IMR-90 (cell line): ENCODE measurements around the gene CKAP5. TPM values are rescaled to one million over a fixed set of nuclear protein-coding genes. Genes with fewer than 3 reads are reported as not detected.
A peak's percentile ranks its signal among the peaks of the same experiment; 100 is the strongest.
"Not testable (repeated sequence)": the region's sequence is repeated elsewhere in the genome, so short reads cannot be mapped to it uniquely, and the experiment has no call there.

Source experiments
- ATAC-seq: fragments of 200-7000 bp; cut with Tn5 transposase; 2 replicates; pipeline ENCODE4 v1.9.1; 2020; ENCODE audit warnings: low read depth, mild to moderate bottlenecking, moderate library complexity
- BruUV-seq: library from RNA; stranded (reverse); fragments of 400-500 nt; replicated peaks from 2 replicates; lab custom pipeline; 2021; lab: Mats Ljungman, UMichigan
- CTCF ChIA-PET: fragments of 300-600 bp; formaldehyde crosslinking; extraction: SDS; loops from one replicate; lab custom pipeline; 2021; ENCODE audit warnings: antibody characterized with exemption; lab: Yijun Ruan, JAX
- POLR2A ChIA-PET: fragments of 300-600 bp; sonication (Branson Sonifier 250); formaldehyde crosslinking; loops from one replicate; lab custom pipeline; 2022; ENCODE audit warnings: antibody characterized with exemption; ENCODE audit not compliant: unreplicated experiment; lab: Charles Lee
- DNase-seq: peaks from one replicate; pipeline ENCODE4 v3.0.0; 2013
- H2AFZ ChIP-seq: replicated peaks from 2 replicates; pipeline ENCODE3; 2013; ENCODE audit warnings: low read length, mild to moderate bottlenecking; ENCODE audit not compliant: poor library complexity
- H2AK5ac ChIP-seq: 2 replicates; pipeline ENCODE4 v1.6.1; 2013; ENCODE audit warnings: low read depth, low read length, inconsistent platforms
- H2AK9ac ChIP-seq: replicated peaks from 2 replicates; pipeline ENCODE3; 2013; ENCODE audit warnings: mild to moderate bottlenecking, low read depth, low read length, moderate library complexity; ENCODE audit not compliant: poor library complexity
- H2BK120ac ChIP-seq: 2 replicates; pipeline ENCODE4 v1.6.1; 2013; ENCODE audit warnings: low read depth, low read length, inconsistent platforms
- H2BK15ac ChIP-seq: 3 replicates; pipeline ENCODE4 v1.6.1; 2013; ENCODE audit warnings: low read depth, low read length, inconsistent platforms
- H2BK20ac ChIP-seq: 2 replicates; pipeline ENCODE4 v1.6.1; 2013; ENCODE audit warnings: low read depth, mild to moderate bottlenecking, inconsistent platforms, low read length, moderate library complexity
- H2BK5ac ChIP-seq: 2 replicates; pipeline ENCODE4 v1.6.1; 2013; ENCODE audit warnings: mild to moderate bottlenecking, low read depth, low read length, inconsistent platforms; ENCODE audit not compliant: poor library complexity, severe bottlenecking
- H3K14ac ChIP-seq: replicated peaks from 2 replicates; pipeline ENCODE4 v1.6.1; 2013; ENCODE audit warnings: low read depth, low read length, inconsistent platforms
- H3K18ac ChIP-seq: 2 replicates; pipeline ENCODE4 v1.6.1; 2013; ENCODE audit warnings: low read depth, low read length, control low read depth
- H3K23ac ChIP-seq: 2 replicates; pipeline ENCODE4 v1.6.1; 2013; ENCODE audit warnings: low read depth, low read length, inconsistent platforms
- H3K27ac ChIP-seq: 2 replicates; pipeline ENCODE4 v1.5.1; 2013; ENCODE audit warnings: mild to moderate bottlenecking, control low read depth, low read length; ENCODE audit not compliant: insufficient read depth
- H3K27me3 ChIP-seq: 2 replicates; pipeline ENCODE4 v1.6.1; 2013; ENCODE audit warnings: low read length; ENCODE audit not compliant: control insufficient read depth, insufficient read depth
- H3K36me3 ChIP-seq: 2 replicates; pipeline ENCODE4 v1.6.1; 2013; ENCODE audit warnings: low read length, mixed read lengths; ENCODE audit not compliant: control insufficient read depth, insufficient read depth
- H3K4ac ChIP-seq: 2 replicates; pipeline ENCODE4 v1.6.1; 2013; ENCODE audit warnings: low read depth, low read length, inconsistent platforms
- H3K4me1 ChIP-seq: 2 replicates; pipeline ENCODE4 v1.6.1; 2013; ENCODE audit warnings: low read length, mixed read lengths; ENCODE audit not compliant: control insufficient read depth, insufficient read depth
- H3K4me2 ChIP-seq: 2 replicates; pipeline ENCODE4 v1.6.1; 2013; ENCODE audit warnings: low read depth, mild to moderate bottlenecking, control low read depth, low read length, moderate library complexity
- H3K4me3 ChIP-seq: 2 replicates; pipeline ENCODE4 v1.5.1; 2013; ENCODE audit warnings: low read depth, mild to moderate bottlenecking, control low read depth, low read length, moderate library complexity; ENCODE audit not compliant: insufficient read depth
- H3K56ac ChIP-seq: 2 replicates; pipeline ENCODE4 v1.6.1; 2013; ENCODE audit warnings: low read length, inconsistent platforms; ENCODE audit not compliant: insufficient read depth; ENCODE audit errors: extremely low read depth
- H3K79me1 ChIP-seq, 2 experiments: 2 replicates each; pipeline ENCODE4 v1.6.1; 2013; ENCODE audit warnings: low read length in 2 of 2, inconsistent platforms in 1 of 2, low read depth in 1 of 2
- H3K9ac ChIP-seq: 2 replicates; pipeline ENCODE4 v1.6.1; 2013; ENCODE audit warnings: low read depth, low read length, control low read depth
- H3K9me1 ChIP-seq: 2 replicates; pipeline ENCODE4 v1.6.1; 2013; ENCODE audit warnings: low read length, inconsistent platforms; ENCODE audit not compliant: insufficient read depth
- H3K9me3 ChIP-seq: 2 replicates; pipeline ENCODE4 v1.6.1; 2013; ENCODE audit warnings: low read length; ENCODE audit not compliant: control insufficient read depth, insufficient read depth
- H4K20me1 ChIP-seq: 2 replicates; pipeline ENCODE4 v1.6.1; 2013; ENCODE audit warnings: low read length, inconsistent platforms; ENCODE audit not compliant: insufficient read depth
- H4K5ac ChIP-seq: 2 replicates; pipeline ENCODE4 v1.6.1; 2013; ENCODE audit warnings: mild to moderate bottlenecking, low read depth, low read length, control low read depth
- H4K8ac ChIP-seq, 2 experiments: 2 replicates each; pipeline ENCODE4 v1.6.1; 2013; ENCODE audit warnings: low read depth in 2 of 2, low read length in 2 of 2, control low read depth in 1 of 2, inconsistent platforms in 1 of 2
- H4K91ac ChIP-seq: 2 replicates; pipeline ENCODE4 v1.6.1; 2013; ENCODE audit warnings: low read depth, low read length, inconsistent platforms; ENCODE audit not compliant: insufficient read depth
- BHLHE40 ChIP-seq: fragments of 150-350 bp; IDR thresholded peaks from 2 replicates; pipeline ENCODE4 v1.6.1; 2016; ENCODE audit warnings: mild to moderate bottlenecking, low read depth, low read length
- FOS ChIP-seq: fragments of 150-350 bp; IDR thresholded peaks from 2 replicates; pipeline ENCODE4 v1.6.1; 2016; ENCODE audit warnings: low read depth, low read length
- MAZ ChIP-seq: IDR thresholded peaks from 2 replicates; pipeline ENCODE4 v1.6.1; 2012; ENCODE audit warnings: low read depth, mild to moderate bottlenecking, low read length, improper control_type of control experiment, moderate library complexity, borderline replicate concordance
- MXI1 ChIP-seq: IDR thresholded peaks from 2 replicates; pipeline ENCODE4 v1.6.1; 2012; ENCODE audit warnings: low read depth, mild to moderate bottlenecking, low read length, moderate library complexity, borderline replicate concordance
- USF2 ChIP-seq: fragments of 150-350 bp; IDR thresholded peaks from 2 replicates; pipeline ENCODE4 v1.6.1; 2017; ENCODE audit warnings: mild to moderate bottlenecking, antibody characterized with exemption, low read length, low read depth
- WGBS, 2 experiments: methylation state at CpG; one replicate each; pipeline versions ENCODE4 v1.1.5 to v1.1.7; 2013; ENCODE audit warnings: missing lambda C conversion rate in 2 of 2; ENCODE audit not compliant: insufficient read length in 1 of 2; ENCODE audit errors: extremely low coverage in 2 of 2; 5-methylcytosine and 5-hydroxymethylcytosine counted together
- dilution Hi-C: fragments of 300-500 bp; cut with HindIII; formaldehyde crosslinking; loops from one replicate; pipeline ENCODE4 v1.14.3; 2018; ENCODE audit warnings: low sequenced_read_pairs; ENCODE audit not compliant: unreplicated experiment
- in situ Hi-C: fragments of 300-500 bp; cut with MboI; formaldehyde crosslinking; loops from 3 replicates; pipeline ENCODE4 v1.14.3; 2019; ENCODE audit warnings: low sequenced_read_pairs, inconsistent platforms, mixed read lengths
- intact Hi-C: fragments of 100-400 bp; cut with micrococcal nuclease; formaldehyde crosslinking; loops from 2 replicates; pipeline ENCODE4 v1.10.0; 2022
- polyA plus RNA-seq, 3 experiments: library from polyadenylated mRNA; depleted of rRNA; stranded (reverse); fragments of >200 nt; gene quantifications; 2 replicates each; pipeline ENCODE4 v1.2.3, GENCODE V29; 2012; ENCODE audit warnings: low replicate concordance in 1 of 3
- total RNA-seq: library from RNA; depleted of rRNA; stranded (reverse); fragments of >200 nt; gene quantifications from 2 replicates; pipeline ENCODE4 v1.2.3, GENCODE V29; 2012

The CKAP5 gene
- total and polyA plus RNA-seq, 2 of the 4 experiments (the other 2 are of a cell fraction), result 59.5 to 79.2 TPM

- TF ChIP-seq BHLHE40 (no peak), MXI1 (0 out of 2 replicates have a peak, but pooled peaks have one; percentile 31), FOS (no peak; the same call in 1 of the 2 replicates), USF2 (no peak), MAZ (peak; percentile 36; the same call in 1 of the 2 replicates)
These were observed 135.2 kb downstream of the CKAP5 start (continued) for GRCh38 chr11:46710821-46711269.

GRCh38 chr11:46709351-46709750 is 136.7 kb downstream of the CKAP5 start:
- H2BK120ac ChIP-seq, H2BK15ac ChIP-seq, H3K4ac ChIP-seq, H4K8ac ChIP-seq, H3K4me2 ChIP-seq, H3K4me1 ChIP-seq, H4K91ac ChIP-seq, intact Hi-C loops, H2BK5ac ChIP-seq, H3K27me3 ChIP-seq, BruUV-seq, H3K23ac ChIP-seq, H2AK9ac ChIP-seq, H4K20me1 ChIP-seq, H3K9me3 ChIP-seq, H2AFZ ChIP-seq, H2BK20ac ChIP-seq, H2AK5ac ChIP-seq, DNase-seq, dilution Hi-C loops, H3K14ac ChIP-seq, H3K9ac ChIP-seq, H4K5ac ChIP-seq, in situ Hi-C loops, H3K4me3 ChIP-seq, H3K27ac ChIP-seq, POLR2A ChIA-PET, H3K56ac ChIP-seq, H3K18ac ChIP-seq, ATAC-seq, CTCF ChIA-PET: not testable (repeated sequence)
- peaks cover 12% of the 10 kb centered on the region for H3K9me1 ChIP-seq
- WGBS, 2 experiments, result 91% methylated on average over 7 of the region's 9 CpGs; no CpG with 5 or more reads in 1 of the 2 experiments
- H3K79me1 ChIP-seq, result peaks cover 6 to 48% of the 10 kb centered on the region in 2 experiments
- peaks cover 32% of the 10 kb centered on the region for H3K36me3 ChIP-seq
